GM18867 (cell line): ENCODE results near the gene FANCC.
"Not testable (repeated sequence)": the region's sequence is repeated elsewhere in the genome, so short reads cannot be mapped to it uniquely, and the experiment has no call there.

ENCODE experiments used
- ATAC-seq: cut with Tn5 transposase; IDR thresholded peaks from one replicate; pipeline ENCODE4 v1.9.1; 2021; ENCODE audit warnings: mild to moderate bottlenecking, moderate library complexity; ENCODE audit not compliant: unreplicated experiment

Gene FANCC

DNA sequence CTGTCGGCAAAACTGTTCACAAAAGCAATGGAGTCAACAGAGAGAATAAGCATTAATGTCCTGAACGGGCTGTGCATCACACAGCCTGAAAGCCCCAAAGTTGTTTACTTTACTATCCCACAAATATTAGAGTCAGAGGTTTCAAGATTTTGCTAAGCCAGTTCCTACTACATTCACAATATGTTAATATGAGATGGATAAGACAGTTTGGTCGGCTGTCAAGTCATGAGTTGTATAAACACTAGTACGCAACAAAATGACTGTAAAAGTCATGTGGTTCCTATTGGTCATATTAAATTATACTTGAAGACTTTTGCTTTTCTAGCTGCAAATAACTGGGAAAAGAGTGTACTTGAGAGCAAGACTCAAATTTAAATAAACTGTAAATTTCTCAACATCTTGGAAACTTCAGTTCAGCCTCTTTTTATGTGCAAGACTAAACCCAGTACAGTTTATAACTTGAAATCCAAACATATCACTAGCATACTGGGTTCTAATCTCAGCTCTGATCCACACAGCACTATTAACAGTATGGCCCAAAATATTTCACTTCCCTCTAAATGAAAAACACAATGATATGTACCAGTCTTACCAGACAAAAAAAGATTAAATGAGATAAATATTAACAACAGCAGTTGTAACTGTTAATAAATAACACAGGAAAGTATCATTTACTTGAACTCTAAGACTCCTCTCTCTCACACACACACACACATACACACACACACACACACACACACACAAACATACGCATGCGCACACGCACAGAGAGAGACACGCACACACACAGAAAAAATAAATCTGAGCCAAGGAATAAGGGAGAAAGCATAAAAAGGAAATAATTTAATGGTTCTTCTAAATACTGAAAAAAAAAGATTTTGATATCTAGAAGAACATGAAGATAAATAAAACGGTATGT, 33.1 kb downstream of the FANCC start:
- no peak for ATAC-seq

DNA sequence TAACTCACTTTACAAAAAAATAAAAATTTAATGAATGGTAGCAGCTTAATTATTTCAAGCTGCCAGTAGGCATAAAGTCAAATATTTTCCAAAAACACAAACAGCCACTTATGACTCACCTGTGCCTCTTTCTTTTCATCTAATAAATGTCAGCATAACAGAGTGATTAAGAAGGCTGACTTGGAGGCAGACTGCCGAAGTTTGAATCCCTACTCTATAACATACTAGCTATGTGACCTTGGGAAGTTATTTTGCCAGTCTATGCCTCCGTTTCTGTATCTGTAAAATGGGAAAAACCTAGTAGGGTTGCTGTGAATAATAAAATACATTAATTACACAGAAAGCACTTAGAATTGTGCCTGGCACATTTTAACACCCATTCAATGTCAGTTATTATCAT, 33.8 kb downstream of the FANCC start:
- no peak for ATAC-seq

DNA sequence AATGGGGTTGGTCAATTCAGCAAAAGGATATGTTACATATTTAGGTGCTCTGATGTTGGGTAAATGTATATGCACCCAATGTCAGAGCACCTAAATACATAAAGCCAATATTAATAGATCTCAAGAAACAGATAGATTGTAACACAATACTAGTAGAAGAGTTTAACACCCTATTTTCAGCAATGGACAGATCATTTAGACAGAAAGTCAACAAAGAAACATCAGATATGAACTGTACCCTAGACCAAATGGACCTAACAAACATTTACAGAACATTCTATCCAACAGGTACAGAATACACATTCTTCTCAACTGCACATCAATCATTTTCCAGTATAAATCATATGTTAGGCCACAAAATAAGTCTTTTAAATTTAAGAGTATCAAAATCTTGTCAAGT, 35.2 kb downstream of the FANCC start:
- no peak for ATAC-seq

DNA sequence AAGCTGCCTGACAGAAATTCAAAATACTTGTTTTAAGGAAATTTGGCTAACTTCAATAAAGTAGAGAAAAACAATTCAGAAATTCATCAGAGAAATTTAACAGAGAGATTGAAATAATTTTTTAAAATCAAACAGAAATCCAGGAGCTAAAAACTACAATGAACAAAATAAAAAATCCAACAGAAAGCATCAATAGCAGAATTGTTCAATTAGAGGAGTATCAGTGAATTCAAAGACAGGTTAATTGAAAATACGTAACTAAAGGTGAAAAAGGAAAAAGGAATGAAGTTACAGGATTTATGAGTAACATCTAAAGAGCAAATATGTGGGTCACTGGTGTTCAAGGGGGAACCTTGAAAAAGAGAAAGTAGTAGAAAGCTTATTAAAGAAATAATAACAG, 36.8 kb downstream of the FANCC start:
- no peak for ATAC-seq

DNA sequence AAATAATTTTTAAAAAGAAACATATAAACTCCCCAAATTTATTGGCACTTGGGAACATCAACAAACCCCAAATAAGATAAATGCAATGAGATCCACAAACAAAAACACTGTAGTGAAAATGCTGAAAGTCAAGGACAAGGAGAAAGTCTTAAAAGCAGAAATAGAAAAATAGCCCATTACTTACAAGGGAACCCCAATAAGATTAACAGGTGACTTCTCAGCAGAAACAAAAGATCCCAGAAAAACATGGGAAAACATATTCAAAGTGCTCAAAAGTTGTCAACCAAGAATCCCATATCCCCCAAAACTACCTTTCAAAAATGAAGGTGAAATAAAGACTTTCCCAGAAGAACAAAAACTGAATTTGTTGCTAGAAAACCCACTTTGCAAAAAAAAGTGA, 40.0 kb downstream of the FANCC start:
- ATAC-seq = no peak

DNA sequence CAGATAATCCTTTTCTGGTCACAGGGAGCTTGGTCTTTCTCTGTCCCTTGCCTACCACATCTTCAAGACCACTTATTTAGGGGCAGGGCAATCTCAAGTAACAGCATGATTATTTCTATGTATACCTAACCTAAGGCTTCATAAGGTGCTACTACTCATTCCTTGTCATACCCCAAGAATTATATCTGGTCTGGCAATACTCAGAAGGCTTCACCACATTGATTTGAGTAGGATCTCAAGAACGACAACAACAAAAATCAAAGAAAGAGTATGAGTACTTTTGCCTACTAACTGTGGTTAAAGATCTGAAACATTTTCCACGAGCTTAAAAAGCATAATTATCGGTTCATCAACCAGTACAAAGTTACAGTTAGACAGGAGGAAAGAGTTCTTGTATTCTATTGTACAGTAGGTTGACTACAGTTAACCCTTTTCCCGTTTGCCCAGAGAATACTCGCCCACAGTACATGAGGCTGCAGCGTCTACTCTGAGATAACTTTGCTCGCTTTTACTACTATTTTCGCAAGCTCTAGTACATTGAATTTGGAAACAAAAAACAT, 41.0 kb downstream of the FANCC start:
- ATAC-seq = no peak

DNA sequence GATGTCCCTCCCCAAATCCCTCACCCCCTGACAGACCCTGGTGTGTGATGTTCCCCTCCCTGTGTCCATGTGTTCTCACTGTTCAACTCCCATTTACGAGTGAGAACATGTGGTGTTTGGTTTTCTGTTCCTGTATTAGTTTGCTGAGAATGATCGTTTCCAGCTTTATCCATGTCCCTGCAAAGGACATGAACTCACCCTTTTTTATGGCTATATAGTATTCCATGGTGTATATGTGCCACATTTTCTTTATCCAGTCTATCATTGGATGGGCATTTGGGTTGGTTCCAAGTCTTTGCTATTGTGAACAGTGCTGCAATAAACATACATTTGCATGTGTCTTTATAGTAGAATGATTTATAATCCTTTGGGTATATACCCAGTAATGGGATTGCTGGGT, 43.3 kb downstream of the FANCC start:
- not testable (repeated sequence) for ATAC-seq

DNA sequence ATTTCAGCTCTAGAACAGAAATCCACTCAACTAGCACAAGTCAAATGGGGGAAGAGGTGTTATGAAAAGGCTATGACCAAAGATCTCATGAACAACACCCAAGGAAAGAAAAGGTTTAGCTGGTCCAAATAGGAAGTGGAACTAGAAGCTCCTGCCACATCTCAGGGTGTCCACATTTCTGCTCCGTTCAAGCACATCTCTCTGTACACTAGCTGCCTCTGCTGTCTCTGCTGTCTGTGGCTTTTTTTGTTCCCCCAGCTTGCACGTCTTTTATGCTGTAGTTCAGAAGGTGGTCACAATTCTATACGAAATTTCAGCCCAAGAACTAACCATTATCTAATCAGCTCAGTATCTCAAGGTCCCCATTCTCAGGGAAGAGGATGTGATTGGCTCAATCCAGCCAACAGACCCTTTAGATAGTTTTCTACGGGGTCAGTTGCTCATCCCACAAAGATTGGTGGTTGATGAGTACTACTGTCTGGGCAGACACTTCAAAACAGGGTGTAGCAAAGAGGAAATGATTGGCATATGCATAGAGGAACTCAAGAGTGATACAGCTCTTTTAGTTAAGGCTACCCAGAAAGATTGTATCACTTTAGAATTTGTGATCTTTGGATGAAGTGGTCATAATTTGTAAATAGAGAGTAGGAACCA, 44.0 kb downstream of the FANCC start:
- no peak for ATAC-seq

DNA sequence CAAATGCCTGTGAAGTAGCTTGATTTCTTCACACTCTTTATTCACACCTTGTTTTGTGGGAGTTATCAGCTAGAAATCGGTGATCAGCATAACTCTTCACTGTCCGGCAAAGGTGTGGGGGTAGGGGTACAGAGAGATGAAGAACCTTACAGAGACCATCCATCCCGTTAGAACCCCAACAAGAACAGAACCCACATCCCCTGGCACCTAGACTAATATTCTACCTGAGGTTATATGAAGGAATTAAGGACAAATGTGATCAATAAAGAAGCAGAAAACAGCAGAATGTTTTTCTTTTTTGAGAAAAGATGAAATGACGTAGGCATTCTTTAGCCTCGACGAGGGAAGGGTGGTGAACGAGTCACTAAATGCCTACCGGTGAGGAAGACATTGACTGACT, 44.7 kb downstream of the FANCC start:
- no peak for ATAC-seq

DNA sequence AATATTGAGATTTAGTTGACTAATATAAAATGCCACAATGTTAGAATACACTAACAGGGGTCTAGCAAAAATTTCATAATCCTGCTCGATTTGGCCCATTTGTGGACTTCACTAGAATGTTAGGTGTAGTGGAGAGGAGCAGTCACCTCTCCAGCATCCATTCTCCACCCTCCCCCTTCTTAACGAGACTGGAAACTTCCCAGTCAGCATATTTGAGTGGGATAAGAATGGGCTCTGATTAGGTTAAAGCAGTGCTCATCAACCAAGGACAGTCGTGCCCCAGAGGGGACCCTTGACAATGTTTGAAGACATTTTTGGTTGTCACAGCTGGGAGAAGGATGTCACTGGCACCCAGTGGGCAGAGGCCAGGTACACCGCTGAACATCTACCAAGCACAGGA, 46.7 kb downstream of the FANCC start:
- no peak for ATAC-seq

DNA sequence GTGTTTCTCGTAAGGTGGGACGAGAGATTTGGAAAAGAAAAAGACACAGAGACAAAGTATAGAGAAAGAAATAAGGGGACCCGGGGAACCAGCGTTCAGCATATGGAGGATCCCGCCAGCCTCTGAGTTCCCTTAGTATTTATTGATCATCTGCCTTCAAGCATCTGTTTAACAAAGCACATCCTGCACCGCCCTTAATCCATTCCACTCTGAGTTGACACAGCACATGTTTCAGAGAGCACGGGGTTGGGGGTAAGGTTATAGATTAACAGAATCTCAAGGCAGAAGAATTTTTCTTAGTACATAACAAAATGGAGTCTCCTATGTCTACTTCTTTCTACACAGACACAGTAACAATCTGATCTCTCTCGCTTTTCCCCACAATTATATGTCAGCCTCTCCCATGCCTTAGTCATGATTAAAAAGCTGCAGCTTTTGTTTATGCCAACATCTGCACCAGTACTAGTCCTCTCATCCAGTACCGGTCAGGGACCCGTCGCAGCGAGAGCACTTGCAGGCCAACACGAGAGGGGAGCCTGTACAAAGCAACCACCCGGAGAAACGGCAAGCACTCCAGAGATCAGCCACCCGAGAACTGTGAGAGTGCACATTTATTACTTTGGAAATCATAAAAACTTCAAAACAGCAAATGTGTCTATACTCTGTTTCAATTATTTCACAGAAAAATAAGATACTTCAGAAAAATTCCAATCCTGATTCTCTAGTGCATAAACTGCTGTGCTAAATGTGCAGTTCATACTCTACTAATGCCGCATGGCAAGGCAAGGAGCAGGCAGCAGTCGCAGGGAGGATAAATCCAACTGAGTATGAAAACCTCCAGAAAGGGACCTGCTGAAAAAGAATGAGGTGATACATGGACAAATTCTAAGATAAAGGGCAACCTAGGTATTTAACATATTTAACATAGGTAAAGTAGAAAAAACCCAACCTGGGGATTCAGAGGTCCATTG, 47.4 kb downstream of the FANCC start:
- ATAC-seq = not testable (repeated sequence)

DNA sequence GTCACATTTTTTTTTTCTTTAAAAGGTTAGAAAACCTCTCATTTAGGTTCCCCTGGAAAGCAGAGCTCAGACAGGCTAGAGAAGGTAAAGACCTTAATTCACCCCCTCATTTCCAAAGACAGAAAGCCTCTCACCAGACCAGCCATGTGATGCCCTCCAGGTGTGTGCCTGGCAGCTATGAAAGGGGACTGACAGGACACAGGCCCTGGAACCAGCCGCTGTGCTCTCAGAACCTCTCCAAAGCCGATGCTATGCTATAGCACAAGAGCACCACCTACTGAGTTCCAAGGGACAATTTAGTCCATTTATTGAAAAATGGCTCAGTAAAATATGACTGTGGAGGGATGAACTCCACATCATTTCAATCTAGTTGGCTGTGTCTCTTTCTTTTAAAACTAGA, 48.8 kb downstream of the FANCC start:
- ATAC-seq = peak; percentile 49

DNA sequence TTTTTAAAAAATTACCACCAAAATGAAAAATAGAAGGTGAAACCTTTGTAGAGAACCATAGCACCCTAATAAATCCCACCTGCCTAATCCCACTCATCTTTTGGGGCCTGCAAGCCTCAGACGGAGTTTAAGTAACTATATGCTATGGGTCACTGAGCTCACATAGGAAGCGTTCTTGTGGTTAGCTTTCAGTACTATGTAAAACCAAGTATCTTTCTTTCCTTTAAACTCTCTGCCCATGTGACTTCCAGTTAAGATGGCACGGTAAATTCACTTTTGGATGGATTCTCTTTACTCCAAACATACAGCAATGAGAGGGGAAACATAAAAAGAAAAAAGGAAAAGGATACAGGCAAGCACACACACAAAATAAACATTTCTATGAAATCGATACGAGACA, 50.9 kb downstream of the FANCC start:
- peak; percentile 78 for ATAC-seq

DNA sequence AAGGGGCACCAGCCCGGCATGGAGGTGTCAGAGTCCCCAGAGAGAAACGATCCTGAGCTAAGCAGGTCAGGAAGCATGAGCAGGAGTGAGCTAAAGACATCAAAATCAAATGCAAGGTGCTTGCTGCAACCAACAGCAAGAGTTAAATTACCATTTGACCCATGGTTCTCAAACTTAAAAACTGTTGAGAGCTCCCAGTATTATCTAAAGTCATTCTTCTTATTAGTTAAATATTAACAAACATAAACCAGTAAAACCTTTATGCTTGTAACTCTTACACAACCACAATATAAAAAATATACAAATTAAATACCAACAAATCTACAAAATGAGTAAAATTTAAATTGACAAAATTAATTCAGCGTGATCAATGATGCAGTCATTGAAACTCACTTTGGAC, 51.5 kb downstream of the FANCC start:
- ATAC-seq = no peak

DNA sequence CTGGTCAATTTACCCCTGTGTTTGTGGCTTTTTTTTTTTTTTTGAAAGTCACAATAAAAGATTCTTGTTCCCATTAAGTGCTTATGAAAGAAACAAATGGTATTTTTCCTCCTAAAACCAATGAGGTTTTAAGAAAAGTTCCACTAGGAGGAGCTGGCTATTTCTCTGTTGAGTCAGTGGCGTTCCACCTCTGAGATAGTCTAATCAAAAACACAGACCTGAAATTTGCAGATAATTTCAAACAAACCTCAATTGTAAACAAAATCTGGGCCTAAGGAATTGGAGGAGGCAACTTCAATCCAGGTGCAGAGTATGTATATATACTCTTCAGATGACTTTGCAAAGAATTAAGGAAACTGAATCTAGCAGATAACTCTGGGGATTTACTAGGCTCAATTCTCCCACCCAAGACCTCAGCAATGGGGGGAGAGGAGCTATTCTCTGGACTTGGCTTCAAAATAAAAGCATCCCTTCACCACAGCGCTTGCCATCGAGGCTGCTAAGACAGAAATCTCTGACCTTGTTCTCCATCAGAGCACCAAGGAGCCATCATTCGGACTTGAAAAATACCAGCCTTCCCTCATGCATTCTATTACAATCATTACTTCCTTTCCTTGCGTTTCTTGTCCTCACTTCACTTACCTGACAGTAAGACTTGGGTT, 52.4 kb downstream of the FANCC start:
- no peak for ATAC-seq

DNA sequence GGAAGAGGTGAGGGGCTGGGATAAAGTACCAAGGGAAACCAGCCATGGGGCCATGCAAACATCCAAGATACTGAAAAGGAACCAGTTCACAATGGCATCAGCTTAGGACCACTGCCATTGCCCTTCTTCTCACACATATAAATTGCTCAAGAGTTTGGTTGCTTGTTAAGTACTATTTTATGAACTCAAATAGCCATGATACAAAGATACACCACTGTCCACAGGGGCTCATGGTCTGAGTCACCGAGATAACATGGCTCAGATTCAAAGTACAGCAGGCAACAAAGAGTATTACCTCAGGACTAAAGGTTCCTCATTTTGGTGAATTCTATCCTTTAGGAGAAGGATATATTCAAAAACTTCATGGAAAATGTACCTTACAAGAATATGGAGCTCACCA, 55.6 kb downstream of the FANCC start:
- ATAC-seq = no peak

DNA sequence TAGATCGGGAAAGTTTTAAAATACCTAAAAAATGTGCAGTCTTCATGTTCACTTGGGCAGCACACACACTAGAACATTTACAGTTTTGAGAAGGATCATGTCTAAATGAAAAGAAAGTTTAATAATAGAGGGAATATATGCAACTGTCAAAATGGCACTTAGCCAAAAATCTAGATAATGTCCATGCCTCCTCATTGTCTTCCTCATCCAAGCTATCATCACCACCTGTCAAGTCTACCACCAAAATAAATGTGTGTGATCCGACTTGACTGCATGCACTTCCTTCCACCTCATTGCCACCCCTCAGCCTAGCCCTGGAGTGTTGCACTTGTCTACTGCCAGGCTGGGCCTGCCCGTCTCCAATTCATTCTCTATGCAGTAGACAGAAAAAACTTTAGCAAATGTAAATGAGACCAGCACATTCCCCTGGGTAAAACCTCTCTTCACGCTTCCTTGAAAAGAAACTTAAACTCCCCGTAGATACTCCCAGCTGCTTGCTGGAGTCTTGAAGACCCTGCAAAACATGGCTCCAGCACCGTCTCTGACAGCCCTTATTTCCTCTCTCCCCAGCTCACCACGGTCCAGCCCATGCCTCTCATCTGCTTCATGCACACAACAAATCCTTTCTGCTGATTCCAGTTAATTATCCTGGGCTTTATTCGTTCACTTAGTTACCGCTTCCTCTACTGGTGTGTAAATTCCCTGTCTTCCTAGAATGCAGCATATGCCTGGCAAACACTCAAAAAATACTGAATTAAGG, 66.9 kb downstream of the FANCC start:
- no peak for ATAC-seq

DNA sequence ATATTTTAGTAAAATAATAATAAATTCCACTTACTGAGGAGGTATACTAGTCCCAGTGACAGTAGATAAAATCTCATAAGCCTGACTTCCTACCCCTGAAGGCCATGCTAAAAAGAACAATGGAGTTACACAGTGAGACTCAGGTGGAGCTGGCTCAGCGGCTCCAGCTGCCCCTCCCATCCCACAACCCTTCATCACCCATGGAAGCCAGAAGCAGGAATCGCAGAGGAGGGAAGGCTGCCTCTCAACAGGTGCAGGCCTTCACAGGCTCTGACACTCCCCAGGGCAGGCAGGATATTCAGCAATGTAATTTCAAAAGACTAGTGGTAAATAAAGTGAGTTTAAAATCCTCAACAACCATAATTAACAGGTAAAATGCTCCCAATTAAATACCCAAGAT, 67.5 kb downstream of the FANCC start:
- ATAC-seq = no peak

DNA sequence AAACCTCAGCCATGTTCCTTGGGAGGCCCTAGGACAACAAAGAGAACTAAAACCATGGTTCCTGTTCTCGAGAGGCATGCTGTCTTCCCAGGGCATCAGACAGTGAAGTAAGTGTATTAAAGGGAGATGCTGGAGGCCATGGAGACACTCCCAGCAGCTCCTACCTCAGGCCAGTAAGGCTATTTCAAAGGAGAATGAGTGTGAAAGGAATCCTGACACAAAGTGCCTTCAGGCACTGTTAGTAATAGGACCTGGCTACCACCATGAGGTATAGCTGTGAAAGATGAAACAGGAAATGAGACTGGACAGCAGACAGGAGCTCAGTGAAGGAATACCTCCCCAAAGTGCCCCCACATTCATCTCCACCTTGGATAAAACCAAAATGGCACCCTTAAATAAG, 71.0 kb downstream of the FANCC start:
- ATAC-seq = no peak

DNA sequence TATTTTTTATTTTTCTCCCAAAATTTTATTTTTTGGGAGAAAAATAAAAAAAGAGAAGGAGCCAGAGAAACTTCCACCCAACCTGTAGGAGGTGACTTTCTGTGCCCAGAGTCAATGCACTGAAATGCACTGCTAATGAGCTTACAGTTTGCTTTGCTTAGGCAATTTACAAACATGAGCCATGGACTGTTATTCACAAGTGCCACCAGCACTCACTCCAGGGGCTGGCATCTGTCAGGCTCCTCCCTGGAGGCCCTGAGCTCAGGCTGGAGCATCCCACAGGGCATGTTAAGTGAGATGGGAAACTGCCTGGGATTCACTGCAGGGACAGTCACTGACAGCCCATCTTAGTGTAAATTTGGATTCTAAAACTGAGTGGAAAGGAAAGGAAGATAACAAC, 74.9 kb downstream of the FANCC start:
- ATAC-seq = no peak
